GM12872 (cell line): Measurements from ENCODE around the gene LIMA1.

Source experiments
- TF ChIP-seq, protein P1 (sequence below): IDR thresholded peaks from 3 replicates; pipeline ENCODE4 v1.5.1; 2011; ENCODE audit warnings: low read depth, mild to moderate bottlenecking, low read length, moderate library complexity; ENCODE audit not compliant: insufficient read depth

Gene LIMA1

DNA sequence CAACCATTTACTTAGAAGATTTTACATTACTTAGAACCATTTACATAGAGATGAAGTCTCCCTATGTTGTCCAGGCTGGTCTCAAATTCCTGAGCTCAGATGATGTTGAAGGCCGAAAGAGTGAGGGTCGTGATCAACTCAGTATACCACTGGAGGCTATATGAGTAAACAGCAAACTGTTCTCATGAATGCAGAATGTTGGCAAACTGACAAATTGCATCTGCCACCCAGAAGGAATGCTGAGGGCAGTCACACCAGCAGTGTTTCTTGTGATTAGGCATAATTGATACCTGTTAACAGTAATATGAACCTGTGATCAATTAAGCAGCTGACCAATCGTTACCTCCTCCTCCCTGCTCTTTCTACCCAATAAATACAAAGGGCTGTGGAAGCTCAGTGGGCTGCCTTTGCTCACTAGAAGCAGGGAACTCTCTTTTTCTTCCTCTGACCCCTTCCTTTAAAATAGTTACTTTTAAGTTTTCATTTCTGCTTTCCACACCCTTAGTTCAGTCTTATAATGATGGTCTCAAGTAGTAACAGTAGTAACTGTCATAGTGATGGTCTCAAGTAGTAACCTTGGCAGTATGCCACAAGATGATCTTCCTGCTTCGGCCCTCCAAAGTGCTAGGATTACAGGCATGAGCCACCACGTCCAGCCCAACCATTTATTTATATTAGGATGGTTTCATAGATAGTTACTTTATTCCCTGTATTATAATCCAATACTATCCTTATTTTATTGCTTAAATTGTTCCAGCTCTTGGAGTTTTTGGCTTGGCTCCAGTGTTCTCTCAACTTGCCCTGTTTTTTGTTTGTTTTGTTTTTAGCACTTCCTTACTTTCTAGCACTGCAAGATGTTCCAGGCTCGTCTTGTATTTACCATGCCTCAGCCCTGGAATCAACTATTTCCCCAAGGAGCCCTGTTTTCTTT, 25.8 kb downstream of the LIMA1 start:
- TF ChIP-seq, protein P1, sequence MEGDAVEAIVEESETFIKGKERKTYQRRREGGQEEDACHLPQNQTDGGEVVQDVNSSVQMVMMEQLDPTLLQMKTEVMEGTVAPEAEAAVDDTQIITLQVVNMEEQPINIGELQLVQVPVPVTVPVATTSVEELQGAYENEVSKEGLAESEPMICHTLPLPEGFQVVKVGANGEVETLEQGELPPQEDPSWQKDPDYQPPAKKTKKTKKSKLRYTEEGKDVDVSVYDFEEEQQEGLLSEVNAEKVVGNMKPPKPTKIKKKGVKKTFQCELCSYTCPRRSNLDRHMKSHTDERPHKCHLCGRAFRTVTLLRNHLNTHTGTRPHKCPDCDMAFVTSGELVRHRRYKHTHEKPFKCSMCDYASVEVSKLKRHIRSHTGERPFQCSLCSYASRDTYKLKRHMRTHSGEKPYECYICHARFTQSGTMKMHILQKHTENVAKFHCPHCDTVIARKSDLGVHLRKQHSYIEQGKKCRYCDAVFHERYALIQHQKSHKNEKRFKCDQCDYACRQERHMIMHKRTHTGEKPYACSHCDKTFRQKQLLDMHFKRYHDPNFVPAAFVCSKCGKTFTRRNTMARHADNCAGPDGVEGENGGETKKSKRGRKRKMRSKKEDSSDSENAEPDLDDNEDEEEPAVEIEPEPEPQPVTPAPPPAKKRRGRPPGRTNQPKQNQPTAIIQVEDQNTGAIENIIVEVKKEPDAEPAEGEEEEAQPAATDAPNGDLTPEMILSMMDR = no peak

DNA sequence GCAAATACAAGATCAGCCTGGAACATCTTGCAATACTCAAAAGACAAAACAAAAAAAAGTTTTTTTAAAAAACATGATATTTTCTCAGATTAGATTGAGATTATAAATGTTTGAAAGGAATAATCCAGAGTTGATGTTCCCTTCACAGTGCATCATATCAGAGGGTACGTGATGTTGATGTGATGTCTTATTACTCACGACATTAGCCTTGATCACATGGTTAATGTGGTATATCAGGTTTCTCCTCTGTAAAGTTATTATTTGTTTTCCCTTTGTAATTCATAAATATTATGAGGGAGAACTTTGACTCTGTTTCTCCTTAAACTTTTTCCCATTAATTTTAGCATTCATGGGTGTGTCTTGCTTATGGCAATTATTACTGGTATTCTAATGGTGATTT, 26.6 kb downstream of the LIMA1 start:
- TF ChIP-seq, protein P1 = no peak

DNA sequence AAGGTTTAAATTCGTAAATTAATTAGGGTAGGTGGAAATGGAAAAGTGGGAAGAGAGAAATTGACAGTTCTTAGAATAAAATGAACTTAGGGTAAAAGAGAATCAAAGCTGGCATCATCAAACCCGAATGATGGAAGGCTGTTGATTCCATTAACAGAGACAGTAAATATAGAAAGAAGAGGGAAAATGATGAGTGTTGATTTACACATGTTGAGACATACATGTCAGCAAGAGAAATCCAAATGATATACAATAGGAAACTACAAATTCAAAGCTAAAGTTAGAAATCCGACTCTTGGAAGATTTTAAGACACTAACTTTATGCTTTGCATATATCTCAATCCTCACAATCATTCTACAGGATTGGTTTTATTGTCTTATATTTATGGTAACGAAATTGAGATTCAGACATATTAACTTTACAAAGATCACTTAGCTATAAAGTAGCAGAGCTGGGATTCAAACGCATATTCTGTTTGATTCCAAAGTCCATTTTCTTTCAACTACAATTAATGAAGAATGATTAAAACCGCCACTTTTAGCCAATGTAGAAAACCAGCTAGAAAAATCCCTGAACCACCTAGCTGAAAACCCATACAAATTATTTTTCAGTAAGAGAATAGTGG, 30.2 kb downstream of the LIMA1 start:
- TF ChIP-seq, protein P1 = no peak

DNA sequence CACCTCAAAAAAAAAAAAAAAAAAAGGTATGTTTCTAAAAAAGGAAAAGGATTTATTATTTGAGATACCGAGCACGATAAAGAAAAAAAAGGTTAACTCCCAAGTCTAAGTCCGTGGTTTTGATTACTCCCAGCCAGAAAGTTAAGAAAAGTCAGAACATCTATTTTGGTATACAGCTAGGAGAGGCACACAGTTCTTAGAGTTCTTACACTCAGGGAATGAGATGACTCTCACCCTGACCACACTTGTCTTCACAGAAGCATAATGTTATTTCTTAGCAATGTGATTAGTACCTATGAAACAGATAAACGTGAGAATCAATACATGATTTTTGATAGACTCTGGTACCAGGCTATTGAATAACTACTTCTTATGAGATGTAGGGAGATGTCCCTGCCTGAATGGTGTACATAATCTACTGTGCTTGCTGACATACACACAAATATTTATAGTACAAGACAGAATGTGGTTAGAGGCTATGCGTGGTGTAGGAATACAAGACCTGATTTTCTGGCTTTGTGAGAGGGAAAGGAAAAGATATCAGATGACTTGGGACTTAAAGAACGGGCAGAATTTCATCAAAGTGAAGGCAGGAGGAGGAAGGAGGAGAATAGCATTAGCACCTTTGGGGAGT, 31.6 kb downstream of the LIMA1 start:
- TF ChIP-seq, protein P1 = no peak

DNA sequence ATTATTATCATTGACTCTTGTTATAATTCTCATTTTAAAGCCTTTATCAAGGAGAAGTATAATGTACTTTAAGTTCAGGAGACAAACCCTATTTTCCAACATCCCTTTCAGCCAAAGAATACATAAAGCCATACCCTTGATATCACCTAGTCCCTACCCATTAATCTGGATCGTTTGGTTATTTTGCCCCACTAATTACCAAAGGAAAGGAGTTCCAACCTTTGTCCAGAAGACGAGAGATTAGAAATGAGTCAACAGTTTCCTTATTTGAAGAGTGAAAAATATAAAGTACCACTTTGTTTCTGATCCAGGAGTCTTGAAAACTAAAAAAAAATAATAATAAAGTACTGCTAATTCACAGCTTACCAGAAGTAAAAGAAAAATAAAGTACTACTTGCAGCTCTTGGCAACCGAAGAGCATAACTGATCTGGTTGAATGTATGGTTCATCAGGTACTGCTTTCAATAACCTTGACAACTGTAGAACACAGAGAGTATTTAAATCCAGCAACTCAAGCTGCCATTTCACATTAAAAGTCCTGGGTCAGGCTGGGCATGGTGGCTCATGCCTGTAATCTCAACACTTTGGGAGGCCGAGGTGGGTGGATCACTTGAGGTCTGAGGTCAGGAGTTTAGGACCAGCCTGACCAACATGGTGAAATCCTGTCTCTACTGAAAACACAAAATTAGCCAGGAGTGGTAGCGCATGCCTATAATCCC, 33.7 kb downstream of the LIMA1 start:
- TF ChIP-seq, protein P1 = no peak

DNA sequence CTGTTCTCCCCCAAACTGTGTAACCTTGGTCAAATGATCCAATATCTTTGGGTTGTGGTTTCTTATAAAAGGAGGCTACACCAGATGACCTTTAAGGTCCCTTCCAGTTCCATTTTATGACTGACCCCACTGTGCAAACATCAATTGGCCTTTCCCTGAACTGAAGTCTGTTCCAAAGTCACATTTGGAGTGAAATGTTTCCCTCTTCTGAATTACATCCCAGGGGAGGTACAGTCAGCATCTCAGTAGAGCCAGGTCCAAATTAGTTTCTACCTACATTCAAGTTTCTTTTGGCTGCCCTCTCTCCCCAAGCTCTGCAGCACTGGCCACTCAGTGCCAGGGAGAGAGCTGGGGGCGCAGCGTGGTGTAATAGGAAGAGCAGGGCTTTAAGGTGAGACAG, 34.4 kb downstream of the LIMA1 start:
- TF ChIP-seq, protein P1 = no peak

DNA sequence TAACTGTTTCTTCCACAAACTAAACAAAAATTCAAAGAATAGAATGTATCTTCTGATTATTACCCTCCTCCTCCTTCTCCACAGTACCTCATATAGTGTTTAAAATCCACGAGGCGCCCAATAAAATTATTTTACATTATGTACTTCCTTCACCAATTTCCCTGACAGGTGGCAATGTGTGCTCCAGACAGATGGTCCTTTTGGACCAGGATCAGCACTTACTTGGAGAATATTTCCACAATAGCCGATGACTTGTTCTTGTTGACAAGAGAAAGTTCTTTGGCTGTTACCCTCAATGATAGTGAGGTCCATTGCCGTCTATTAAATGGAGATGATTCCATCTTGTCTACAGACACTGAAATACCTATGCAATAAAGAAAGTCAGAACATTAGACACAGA, 34.9 kb downstream of the LIMA1 start:
- TF ChIP-seq, protein P1 = no peak
